Type B pancreatic cell (in vitro differentiated cells): ENCODE results near the gene MYEOV. TPM values are rescaled to one million over a fixed set of nuclear protein-coding genes. Genes with fewer than 3 reads are reported as not detected.

Experiments used
- DNase-seq: peaks from one replicate; pipeline ENCODE4 v3.0.0; 2021; ENCODE audit warnings: mixed read lengths; ENCODE audit not compliant: unreplicated experiment; ENCODE audit errors: extremely low spot score
- H3K27ac Mint-ChIP-seq: 2 replicates; pipeline ENCODE4 v1.8.0; 2021; ENCODE audit warnings: mild to moderate bottlenecking, mixed read lengths
- H3K27me3 Mint-ChIP-seq: 2 replicates; pipeline ENCODE4 v1.8.0; 2021; ENCODE audit warnings: mixed read lengths
- H3K36me3 Mint-ChIP-seq: 2 replicates; pipeline ENCODE4 v1.8.0; 2021; ENCODE audit warnings: mixed read lengths
- H3K4me1 Mint-ChIP-seq: one replicate; pipeline ENCODE4 v1.8.0; 2021; ENCODE audit warnings: mixed read lengths; ENCODE audit not compliant: unreplicated experiment
- H3K4me3 Mint-ChIP-seq: 2 replicates; pipeline ENCODE4 v1.8.0; 2021; ENCODE audit warnings: mild to moderate bottlenecking, mixed read lengths
- H3K9me3 Mint-ChIP-seq: 2 replicates; pipeline ENCODE4 v1.8.0; 2021; ENCODE audit warnings: mixed read lengths
- total RNA-seq: library from RNA; stranded (reverse); gene quantifications from 2 replicates; pipeline ENCODE4 v1.2.1, GENCODE V29; 2021; ENCODE audit warnings: low replicate concordance
- TF ChIP-seq, protein P1 (sequence below): fragments of 200-600 bp; sonication (generic); conservative IDR thresholded peaks from 2 replicates; pipeline ENCODE4 v1.5.0; 2021; ENCODE audit warnings: antibody characterized with exemption, mild to moderate bottlenecking

The MYEOV gene
- total RNA-seq, 1 donor from 2014 or later, result 4.1 TPM

DNA sequence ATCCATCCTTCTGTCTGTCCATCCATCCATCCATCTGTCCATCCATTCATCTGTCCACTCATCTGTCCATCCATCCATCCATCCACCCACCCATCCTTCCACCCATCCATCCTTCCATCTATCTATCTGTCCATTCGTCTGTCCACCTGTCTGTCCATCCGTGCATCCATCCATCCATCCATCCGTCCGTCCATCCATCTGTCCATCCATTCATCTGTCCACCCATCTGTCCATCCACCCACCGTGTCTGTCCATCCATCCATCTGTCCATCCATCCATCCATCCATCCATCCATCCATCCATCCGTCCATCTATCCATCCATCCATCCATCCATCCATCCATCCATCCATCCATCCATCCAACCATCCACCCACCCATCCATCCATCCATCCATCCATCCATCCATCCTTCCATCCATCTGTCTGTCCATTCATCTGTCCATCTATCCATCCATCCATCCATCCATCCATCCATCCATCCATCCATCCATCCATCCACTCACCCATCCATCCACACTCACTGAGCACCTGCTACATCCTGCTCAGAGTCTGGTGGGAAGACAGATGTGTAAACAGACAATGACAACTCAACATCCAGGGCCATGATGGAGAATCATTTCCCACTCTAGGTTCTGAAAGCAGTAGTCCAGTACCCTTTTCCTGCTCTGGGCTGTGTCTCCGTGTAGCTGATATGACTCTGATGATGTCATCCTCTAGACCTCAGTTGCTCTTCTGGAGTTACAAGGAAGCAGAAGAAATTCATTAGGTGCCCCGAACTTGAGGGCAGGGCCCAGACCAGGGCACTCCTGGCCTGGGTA lies 30.8 kb upstream of the MYEOV start:
- TF ChIP-seq, protein P1, sequence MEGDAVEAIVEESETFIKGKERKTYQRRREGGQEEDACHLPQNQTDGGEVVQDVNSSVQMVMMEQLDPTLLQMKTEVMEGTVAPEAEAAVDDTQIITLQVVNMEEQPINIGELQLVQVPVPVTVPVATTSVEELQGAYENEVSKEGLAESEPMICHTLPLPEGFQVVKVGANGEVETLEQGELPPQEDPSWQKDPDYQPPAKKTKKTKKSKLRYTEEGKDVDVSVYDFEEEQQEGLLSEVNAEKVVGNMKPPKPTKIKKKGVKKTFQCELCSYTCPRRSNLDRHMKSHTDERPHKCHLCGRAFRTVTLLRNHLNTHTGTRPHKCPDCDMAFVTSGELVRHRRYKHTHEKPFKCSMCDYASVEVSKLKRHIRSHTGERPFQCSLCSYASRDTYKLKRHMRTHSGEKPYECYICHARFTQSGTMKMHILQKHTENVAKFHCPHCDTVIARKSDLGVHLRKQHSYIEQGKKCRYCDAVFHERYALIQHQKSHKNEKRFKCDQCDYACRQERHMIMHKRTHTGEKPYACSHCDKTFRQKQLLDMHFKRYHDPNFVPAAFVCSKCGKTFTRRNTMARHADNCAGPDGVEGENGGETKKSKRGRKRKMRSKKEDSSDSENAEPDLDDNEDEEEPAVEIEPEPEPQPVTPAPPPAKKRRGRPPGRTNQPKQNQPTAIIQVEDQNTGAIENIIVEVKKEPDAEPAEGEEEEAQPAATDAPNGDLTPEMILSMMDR, result no peak
- no peak overlapping the region for H3K4me3 Mint-ChIP-seq
- H3K9me3 Mint-ChIP-seq, result peaks cover 4% of the 10 kb centered on the region
- no peaks in the 10 kb centered on the region for H3K36me3 Mint-ChIP-seq
- H3K27me3 Mint-ChIP-seq, result peaks cover under 1% of the 10 kb centered on the region
- no peak for DNase-seq
- peak overlapping the region; percentile 55 for H3K27ac Mint-ChIP-seq
- H3K4me1 Mint-ChIP-seq, result peaks cover 19% of the 10 kb centered on the region

DNA sequence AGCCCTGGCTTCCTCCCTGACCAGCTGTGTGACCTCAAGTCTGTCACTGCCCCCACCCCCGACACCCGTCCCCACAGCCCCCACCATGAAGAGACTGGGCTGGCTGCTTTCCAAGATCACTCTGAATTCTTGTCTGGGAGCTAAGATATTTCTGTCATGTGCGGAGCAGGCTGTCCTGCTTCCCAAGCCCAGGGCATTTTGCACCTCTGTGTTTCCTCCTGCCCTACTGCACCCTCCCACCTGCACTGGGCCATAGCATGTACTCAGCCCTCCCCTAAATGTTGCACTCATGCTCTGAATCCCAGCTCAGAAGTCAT lies 30.3 kb upstream of the MYEOV start:
- no peak for DNase-seq
- H3K9me3 Mint-ChIP-seq, result peaks cover 4% of the 10 kb centered on the region
- H3K27me3 Mint-ChIP-seq, result no peaks in the 10 kb centered on the region
- no peaks in the 10 kb centered on the region for H3K36me3 Mint-ChIP-seq
- TF ChIP-seq, protein P1, result no peak
- H3K4me3 Mint-ChIP-seq, result no peak overlapping the region
- H3K27ac Mint-ChIP-seq, result peak overlapping the region; percentile 55
- peaks cover 19% of the 10 kb centered on the region for H3K4me1 Mint-ChIP-seq

DNA sequence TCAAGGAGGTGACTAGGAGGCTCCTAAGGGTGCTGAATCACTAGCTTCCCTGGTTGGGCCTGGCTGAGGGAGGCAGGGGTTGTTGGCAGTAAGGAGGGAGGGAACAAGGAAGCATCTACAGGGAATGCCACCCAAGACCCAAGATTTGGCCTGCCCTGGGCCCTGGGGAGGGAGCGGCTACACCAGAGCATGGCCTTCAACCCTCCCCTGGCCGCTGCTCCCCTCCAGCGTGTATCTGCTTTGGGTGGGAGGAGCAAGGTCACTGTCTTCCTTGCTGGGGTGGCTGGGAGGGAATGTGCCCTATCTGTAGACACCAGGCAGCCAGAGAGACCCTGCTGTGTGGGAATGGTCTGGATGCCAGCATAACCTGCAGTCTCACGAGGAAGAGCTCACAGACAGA lies 29.5 kb upstream of the MYEOV start:
- TF ChIP-seq, protein P1, result no peak
- no peaks in the 10 kb centered on the region for H3K9me3 Mint-ChIP-seq
- H3K36me3 Mint-ChIP-seq, result no peaks in the 10 kb centered on the region
- no peak overlapping the region for H3K4me3 Mint-ChIP-seq
- no peak for DNase-seq
- H3K27me3 Mint-ChIP-seq, result no peaks in the 10 kb centered on the region
- peaks cover 15% of the 10 kb centered on the region for H3K4me1 Mint-ChIP-seq
- H3K27ac Mint-ChIP-seq, result no peak overlapping the region

DNA sequence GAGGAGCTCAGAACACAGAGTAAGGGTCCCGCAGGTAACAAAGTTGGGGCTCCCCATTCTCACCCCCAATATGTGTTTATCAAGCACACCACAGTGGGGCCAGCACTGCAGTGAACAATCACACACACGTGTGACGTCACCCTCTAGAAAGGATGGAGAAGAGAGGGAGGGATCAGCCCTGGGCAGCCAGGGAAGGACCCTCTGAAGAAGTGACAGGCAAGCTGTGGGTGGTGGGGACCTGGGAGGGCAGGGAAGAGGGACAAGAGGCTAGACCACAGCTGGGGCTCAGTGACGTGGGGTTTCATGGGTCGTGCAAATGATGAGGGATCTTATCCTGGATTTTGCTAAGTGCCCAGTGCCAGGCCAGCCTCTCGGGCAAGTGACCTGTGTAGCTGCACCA lies 28.7 kb upstream of the MYEOV start:
- no peak overlapping the region for H3K27ac Mint-ChIP-seq
- no peaks in the 10 kb centered on the region for H3K9me3 Mint-ChIP-seq
- H3K4me3 Mint-ChIP-seq, result no peak overlapping the region
- no peak for DNase-seq
- TF ChIP-seq, protein P1, result no peak
- peaks cover 15% of the 10 kb centered on the region for H3K4me1 Mint-ChIP-seq
- H3K27me3 Mint-ChIP-seq, result no peaks in the 10 kb centered on the region
- no peaks in the 10 kb centered on the region for H3K36me3 Mint-ChIP-seq

DNA sequence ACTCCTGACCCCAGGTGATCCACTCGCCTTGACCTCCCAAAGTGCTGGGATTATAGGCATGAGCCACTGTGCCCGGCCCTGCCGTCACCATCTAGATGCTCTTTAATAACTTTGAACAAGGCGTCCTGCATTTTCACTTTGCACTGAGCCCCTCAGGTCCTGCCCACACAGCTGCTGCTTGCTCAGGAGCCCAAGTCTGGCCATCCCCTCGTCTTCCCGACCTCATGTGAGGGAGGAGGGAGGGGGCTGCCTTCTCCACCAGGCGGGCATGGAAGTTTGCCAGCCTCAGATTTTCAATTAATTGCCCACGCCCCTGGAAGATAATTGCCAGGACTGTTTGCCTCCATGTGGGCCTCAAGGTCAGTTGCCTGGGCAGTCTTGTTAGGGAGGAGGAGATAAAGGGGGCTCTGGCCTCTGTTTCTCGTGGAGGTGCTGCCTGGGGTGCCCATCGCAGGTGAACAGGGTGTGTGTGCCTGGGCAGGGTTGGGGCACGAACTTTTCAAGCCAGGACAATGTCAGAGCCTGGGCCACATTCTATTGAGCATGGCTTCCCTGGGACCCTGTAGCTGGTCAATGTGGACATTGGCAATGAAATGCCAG lies 27.9 kb upstream of the MYEOV start:
- H3K36me3 Mint-ChIP-seq, result no peaks in the 10 kb centered on the region
- TF ChIP-seq, protein P1, result no peak
- no peaks in the 10 kb centered on the region for H3K27me3 Mint-ChIP-seq
- H3K9me3 Mint-ChIP-seq, result no peaks in the 10 kb centered on the region
- H3K4me3 Mint-ChIP-seq, result no peak overlapping the region
- no peak for DNase-seq
- no peak overlapping the region for H3K27ac Mint-ChIP-seq
- H3K4me1 Mint-ChIP-seq, result peaks cover 12% of the 10 kb centered on the region
